Nephron (organoid): Measurements from ENCODE around the gene F2.
A peak's percentile ranks its signal among the peaks of the same experiment; 100 is the strongest.
"Not testable (repeated sequence)": the region's sequence is repeated elsewhere in the genome, so short reads cannot be mapped to it uniquely, and the experiment has no call there.

ENCODE experiments used
- H3K27ac Mint-ChIP-seq, 3 experiments: 2 replicates each; pipeline ENCODE4 v1.8.0; 2020; ENCODE audit warnings: mixed read lengths in 3 of 3, mild to moderate bottlenecking in 2 of 3, moderate library complexity in 1 of 3
- H3K27me3 Mint-ChIP-seq: 2 replicates; pipeline ENCODE4 v1.8.0; 2021; ENCODE audit warnings: low read depth, mild to moderate bottlenecking, moderate library complexity, mixed read lengths
- H3K36me3 Mint-ChIP-seq: 2 replicates; pipeline ENCODE4 v1.8.0; 2020; ENCODE audit warnings: low read depth, mixed read lengths
- H3K4me1 Mint-ChIP-seq: 2 replicates; pipeline ENCODE4 v1.8.0; 2020; ENCODE audit warnings: mixed read lengths
- H3K4me3 Mint-ChIP-seq, 3 experiments: 2 replicates each; pipeline ENCODE4 v1.8.0; 2020; ENCODE audit warnings: mild to moderate bottlenecking in 3 of 3, mixed read lengths in 3 of 3, moderate library complexity in 2 of 3
- H3K9me3 Mint-ChIP-seq: 2 replicates; pipeline ENCODE4 v1.8.0; 2020; ENCODE audit warnings: mixed read lengths
- TF ChIP-seq, protein P1 (sequence below), 3 experiments: fragments of 200-600 bp; sonication (generic); IDR thresholded peaks; one replicate each; pipeline ENCODE4 v1.5.0; 2021; ENCODE audit warnings: antibody characterized with exemption in 3 of 3; ENCODE audit not compliant: unreplicated experiment in 3 of 3

F2 gene

GRCh38 chr11:46705070-46705688, 13.8 kb upstream of the F2 start:
- TF ChIP-seq, protein P1, sequence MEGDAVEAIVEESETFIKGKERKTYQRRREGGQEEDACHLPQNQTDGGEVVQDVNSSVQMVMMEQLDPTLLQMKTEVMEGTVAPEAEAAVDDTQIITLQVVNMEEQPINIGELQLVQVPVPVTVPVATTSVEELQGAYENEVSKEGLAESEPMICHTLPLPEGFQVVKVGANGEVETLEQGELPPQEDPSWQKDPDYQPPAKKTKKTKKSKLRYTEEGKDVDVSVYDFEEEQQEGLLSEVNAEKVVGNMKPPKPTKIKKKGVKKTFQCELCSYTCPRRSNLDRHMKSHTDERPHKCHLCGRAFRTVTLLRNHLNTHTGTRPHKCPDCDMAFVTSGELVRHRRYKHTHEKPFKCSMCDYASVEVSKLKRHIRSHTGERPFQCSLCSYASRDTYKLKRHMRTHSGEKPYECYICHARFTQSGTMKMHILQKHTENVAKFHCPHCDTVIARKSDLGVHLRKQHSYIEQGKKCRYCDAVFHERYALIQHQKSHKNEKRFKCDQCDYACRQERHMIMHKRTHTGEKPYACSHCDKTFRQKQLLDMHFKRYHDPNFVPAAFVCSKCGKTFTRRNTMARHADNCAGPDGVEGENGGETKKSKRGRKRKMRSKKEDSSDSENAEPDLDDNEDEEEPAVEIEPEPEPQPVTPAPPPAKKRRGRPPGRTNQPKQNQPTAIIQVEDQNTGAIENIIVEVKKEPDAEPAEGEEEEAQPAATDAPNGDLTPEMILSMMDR (IDR thresholded peaks at IDR 0.05; ENCODE audit: unreplicated experiment in 3 of 3): no peak
- no peaks in the 10 kb centered on the region for H3K27me3 Mint-ChIP-seq
- H3K36me3 Mint-ChIP-seq: peaks cover 46% of the 10 kb centered on the region
- no peak overlapping the region for H3K27ac Mint-ChIP-seq
- H3K9me3 Mint-ChIP-seq: no peaks in the 10 kb centered on the region
- H3K4me1 Mint-ChIP-seq: peaks cover 14% of the 10 kb centered on the region
- H3K4me3 Mint-ChIP-seq: no peak overlapping the region

- no peaks in the 10 kb centered on the region for H3K9me3 Mint-ChIP-seq
- H3K4me1 Mint-ChIP-seq: peaks cover 5% of the 10 kb centered on the region
- no peaks in the 10 kb centered on the region for H3K27me3 Mint-ChIP-seq
- no peak overlapping the region for H3K27ac Mint-ChIP-seq
- peaks cover 42% of the 10 kb centered on the region for H3K36me3 Mint-ChIP-seq
- TF ChIP-seq, protein P1 (IDR thresholded peaks at IDR 0.05; ENCODE audit: unreplicated experiment in 3 of 3): no peak
- no peak overlapping the region for H3K4me3 Mint-ChIP-seq
Measured at GRCh38 chr11:46706886-46707285, 12.1 kb upstream of the F2 start.

DNA sequence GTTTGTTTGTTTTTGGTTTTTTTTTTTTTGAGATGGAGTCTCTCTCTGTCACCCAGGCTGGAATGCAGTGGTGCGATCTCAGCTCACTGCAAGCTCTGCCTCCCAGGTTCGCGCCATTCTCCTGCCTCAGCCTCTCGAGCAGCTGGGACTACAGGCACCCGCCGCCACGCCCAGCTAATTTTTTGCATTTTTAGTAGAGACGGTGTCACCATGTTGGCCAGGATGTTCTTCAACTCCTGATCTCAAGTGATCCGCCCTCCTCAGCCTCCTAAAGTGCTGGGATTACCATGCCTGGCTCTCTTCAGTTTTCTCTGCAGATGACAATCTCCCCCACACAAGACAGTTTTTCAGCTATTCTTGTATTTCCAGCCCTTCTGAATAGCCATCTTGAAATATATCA, 9.7 kb upstream of the F2 start:
- not testable (repeated sequence) for H3K27ac Mint-ChIP-seq, H3K4me1 Mint-ChIP-seq, H3K27me3 Mint-ChIP-seq, H3K4me3 Mint-ChIP-seq, H3K9me3 Mint-ChIP-seq
- H3K36me3 Mint-ChIP-seq: peaks cover 22% of the 10 kb centered on the region

DNA sequence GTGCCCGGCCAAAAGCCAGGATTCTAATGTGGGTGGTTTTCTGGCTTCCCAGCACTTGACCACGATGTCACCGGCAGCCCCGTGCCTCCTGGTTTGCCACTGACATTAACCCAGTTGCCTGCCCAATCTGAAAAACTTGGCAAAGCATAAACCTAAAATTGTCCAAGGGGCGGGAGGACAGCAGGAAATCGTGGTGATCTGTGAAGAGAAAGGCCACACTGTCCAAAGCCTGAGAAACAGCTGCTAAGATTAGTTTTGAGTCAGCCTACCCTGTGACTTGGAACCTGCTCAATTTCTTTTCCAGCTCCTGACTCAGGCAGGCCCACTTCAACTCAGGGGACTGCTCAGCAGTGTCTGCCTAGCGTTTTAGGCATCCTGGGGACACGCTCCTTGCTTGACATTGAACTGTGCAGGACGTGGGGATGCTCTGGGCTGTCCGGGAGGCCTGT, 8.2 kb upstream of the F2 start:
- Mint-ChIP-seq H3K4me3 (no peak overlapping the region), H3K9me3 (no peaks in the 10 kb centered on the region), H3K27ac (peak overlapping the region in 1 of 3 experiments; percentile 75), H3K27me3 (no peaks in the 10 kb centered on the region), H3K4me1 (peaks cover 5% of the 10 kb centered on the region), H3K36me3 (peaks cover 16% of the 10 kb centered on the region)
- TF ChIP-seq, protein P1 (IDR thresholded peaks at IDR 0.05; ENCODE audit: unreplicated experiment in 3 of 3): no peak

GRCh38 chr11:46711303-46711702, 7.7 kb upstream of the F2 start:
- H3K36me3 Mint-ChIP-seq: peaks cover 16% of the 10 kb centered on the region

DNA sequence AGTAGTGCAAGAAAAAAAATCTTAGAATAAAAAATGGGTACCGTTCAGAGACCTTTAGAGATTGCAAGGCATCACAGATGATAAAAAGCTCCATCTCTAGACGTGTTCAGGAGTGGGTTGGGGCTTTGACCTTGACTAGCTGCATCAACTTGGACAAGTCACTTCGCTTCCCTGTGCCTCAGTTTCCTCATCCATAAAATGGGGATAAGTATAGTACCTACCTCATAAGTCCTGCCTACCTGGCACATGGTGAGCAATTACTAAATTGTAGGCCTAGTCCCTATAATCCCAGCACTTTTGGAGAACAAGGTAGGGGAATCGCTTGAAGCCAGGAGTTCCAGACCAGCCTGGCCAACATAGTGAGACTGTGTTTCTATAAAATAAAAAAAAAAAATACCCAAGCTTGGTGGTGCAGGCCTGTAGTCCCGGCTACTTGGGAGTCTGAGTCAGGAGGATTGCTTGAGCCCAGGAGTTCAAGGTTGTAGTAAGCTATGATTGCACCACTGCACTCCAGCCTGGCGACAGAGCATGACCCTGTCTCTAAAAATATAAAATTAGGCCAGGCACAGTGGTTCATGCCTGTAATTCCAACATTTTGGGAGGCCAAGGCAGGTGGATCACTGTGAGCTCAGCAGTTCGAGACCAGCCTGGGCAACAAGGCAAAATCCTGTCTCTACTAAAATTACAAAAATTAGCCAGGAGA, 6.0 kb upstream of the F2 start:
- Mint-ChIP-seq H3K27ac (no peak overlapping the region), H3K4me1 (peaks cover 5% of the 10 kb centered on the region), H3K4me3 (no peak overlapping the region), H3K36me3 (no peaks in the 10 kb centered on the region), H3K27me3 (no peaks in the 10 kb centered on the region), H3K9me3 (no peaks in the 10 kb centered on the region)
- TF ChIP-seq, protein P1 (IDR thresholded peaks at IDR 0.05; ENCODE audit: unreplicated experiment in 3 of 3): no peak

More at GRCh38 chr11:46711303-46711702, 7.7 kb upstream of the F2 start:
- Mint-ChIP-seq H3K27me3 (no peaks in the 10 kb centered on the region), H3K27ac (peak overlapping the region in 1 of 3 experiments; percentile 75), H3K9me3 (no peaks in the 10 kb centered on the region), H3K4me3 (no peak overlapping the region), H3K4me1 (peaks cover 5% of the 10 kb centered on the region)
- TF ChIP-seq, protein P1 (IDR thresholded peaks at IDR 0.05; ENCODE audit: unreplicated experiment in 3 of 3): no peak

DNA sequence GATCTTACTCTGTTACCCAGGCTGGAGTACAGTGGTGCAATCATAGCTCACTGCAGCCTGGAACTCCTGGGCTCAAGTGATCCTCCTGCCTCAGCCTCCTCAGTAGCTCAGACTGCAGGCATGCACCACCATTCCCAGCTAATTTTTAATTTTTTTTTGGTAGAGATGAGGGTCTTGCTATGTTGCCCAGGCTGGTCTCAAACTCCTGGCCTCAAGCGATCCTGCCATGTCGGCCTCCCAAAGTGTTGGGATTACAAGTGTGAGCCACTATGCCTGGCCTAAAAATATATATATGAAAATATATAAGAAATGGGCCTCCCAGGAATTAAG, 1.2 kb upstream of the F2 start:
- not testable (repeated sequence) for H3K4me3 Mint-ChIP-seq, H3K27ac Mint-ChIP-seq, H3K4me1 Mint-ChIP-seq, H3K36me3 Mint-ChIP-seq, H3K27me3 Mint-ChIP-seq, H3K9me3 Mint-ChIP-seq
